HepG2 (cell line): Measurements from ENCODE around the gene ANKRD40. TPM values are rescaled to one million over a fixed set of nuclear protein-coding genes. Genes with fewer than 3 reads are reported as not detected.
A peak's percentile ranks its signal among the peaks of the same experiment; 100 is the strongest.

ENCODE experiments used
- ARID3A ChIP-seq: IDR thresholded peaks from 2 replicates; pipeline ENCODE4 v1.6.1; 2012; ENCODE audit warnings: low read depth, low read length, improper control_type of control experiment
- CBFB ChIP-seq: sonication (generic); formaldehyde crosslinking; IDR thresholded peaks from 2 replicates; pipeline ENCODE4 v1.4.0; 2020; ENCODE audit warnings: missing genetic modification reagents
- CREB3 ChIP-seq: sonication (generic); formaldehyde crosslinking; IDR thresholded peaks from 2 replicates; pipeline ENCODE4 v1.5.0; 2020; ENCODE audit warnings: missing genetic modification reagents
- GATAD2A ChIP-seq: IDR thresholded peaks from 2 replicates; pipeline ENCODE4 v1.6.1; 2016
- PAWR ChIP-seq: sonication (generic); formaldehyde crosslinking; IDR thresholded peaks from 2 replicates; pipeline ENCODE4 v1.4.0; 2020; ENCODE audit warnings: missing genetic modification reagents, mild to moderate bottlenecking, borderline replicate concordance
- RARA ChIP-seq: IDR thresholded peaks from 2 replicates; pipeline ENCODE4 v1.6.1; 2016; ENCODE audit warnings: missing genetic modification reagents, missing compliant biosample characterization
- SOX5 ChIP-seq: IDR thresholded peaks from 2 replicates; pipeline ENCODE4 v1.6.1; 2016; ENCODE audit warnings: borderline replicate concordance
- TBX2 ChIP-seq: sonication (generic); formaldehyde crosslinking; IDR thresholded peaks from 2 replicates; pipeline ENCODE4 v1.5.0; 2020; ENCODE audit warnings: missing genetic modification reagents, mild to moderate bottlenecking, borderline replicate concordance
- U2AF2 ChIP-seq: fragments of 200-400 bp; formaldehyde crosslinking; IDR thresholded peaks from 2 replicates; pipeline ENCODE4 v1.6.1; 2017; ENCODE audit warnings: low read depth, mild to moderate bottlenecking, low read length
- ZBTB3 ChIP-seq: sonication (generic); formaldehyde crosslinking; IDR thresholded peaks from 2 replicates; pipeline ENCODE4 v1.4.0; 2020; ENCODE audit warnings: low read depth, mild to moderate bottlenecking, moderate library complexity, missing genetic modification reagents, borderline replicate concordance
- ZC3H13 ChIP-seq: sonication (generic); formaldehyde crosslinking; IDR thresholded peaks from 2 replicates; pipeline ENCODE4 v1.8.1; 2023; ENCODE audit warnings: mild to moderate bottlenecking, missing genetic modification reagents, moderate library complexity
- ZMAT3 ChIP-seq: sonication (generic); formaldehyde crosslinking; conservative IDR thresholded peaks from 2 replicates; pipeline ENCODE4 v1.7.0; 2021; ENCODE audit warnings: missing genetic modification reagents
- ZNF256 ChIP-seq: sonication (generic); formaldehyde crosslinking; conservative IDR thresholded peaks from 2 replicates; pipeline ENCODE4 v1.4.0; 2020; ENCODE audit warnings: missing genetic modification reagents
- ZNF292 ChIP-seq: sonication (generic); formaldehyde crosslinking; IDR thresholded peaks from 2 replicates; pipeline ENCODE4 v1.8.1; 2022; ENCODE audit warnings: mild to moderate bottlenecking, low read depth, missing genetic modification reagents, borderline replicate concordance
- ZNF383 ChIP-seq: sonication (generic); formaldehyde crosslinking; IDR thresholded peaks from 2 replicates; pipeline ENCODE4 v1.4.0; 2020; ENCODE audit warnings: missing genetic modification reagents, mild to moderate bottlenecking, borderline replicate concordance
- ZNF468 ChIP-seq: sonication (generic); formaldehyde crosslinking; IDR thresholded peaks from 2 replicates; pipeline ENCODE4 v1.8.0; 2022; ENCODE audit warnings: mild to moderate bottlenecking, moderate library complexity, missing genetic modification reagents
- ZNF558 ChIP-seq: sonication (generic); formaldehyde crosslinking; IDR thresholded peaks from 2 replicates; pipeline ENCODE4 v1.9.0; 2022; ENCODE audit warnings: mild to moderate bottlenecking, missing genetic modification reagents, borderline replicate concordance
- ZNF747 ChIP-seq: sonication (generic); formaldehyde crosslinking; IDR thresholded peaks from 2 replicates; pipeline ENCODE4 v1.8.1; 2023; ENCODE audit warnings: missing genetic modification reagents, mild to moderate bottlenecking, borderline replicate concordance
- ZSCAN20 ChIP-seq: sonication (generic); formaldehyde crosslinking; IDR thresholded peaks from 2 replicates; pipeline ENCODE4 v1.4.0; 2020; ENCODE audit warnings: missing genetic modification reagents, mild to moderate bottlenecking, borderline replicate concordance
- polyA plus RNA-seq, 8 experiments: library from polyadenylated mRNA; depleted of rRNA in 3 of 8; stranded (reverse) in 7 of 8; unstranded in 1 of 8; fragments of >200 nt; fragmentation: Illumina TruSeq in 4 of 8; extraction: Trizol in 4 of 8; gene quantifications; 2 replicates each; pipeline versions ENCODE4 v1.2.1 to v1.2.3, GENCODE V29; 2011 to 2016; ENCODE audit warnings: low read depth in 4 of 8, missing spikeins in 1 of 8, mixed read lengths in 1 of 8; ENCODE audit not compliant: insufficient read depth in 1 of 8
- total RNA-seq, 5 experiments: library from RNA; depleted of rRNA; stranded (reverse); fragments of >200 nt; fragmentation: Illumina TruSeq; extraction: Trizol; gene quantifications; 2 replicates each; pipeline ENCODE4 v1.2.3, GENCODE V29; 2016; ENCODE audit warnings: low read depth in 1 of 5
- TF ChIP-seq, protein P1 (sequence below): sonication (generic); formaldehyde crosslinking; IDR thresholded peaks from 2 replicates; pipeline ENCODE4 v1.4.0; 2020; ENCODE audit warnings: missing genetic modification reagents

Gene ANKRD40
- total and polyA plus RNA-seq, 2 of the 13 experiments (the other 11 are each of a cell fraction or from before 2014, with no cell fraction given), result 35.0 to 46.4 TPM

GRCh38 chr17:50687200-50688066 lies 20.3 kb downstream of the ANKRD40 start (continued):
- TF ChIP-seq U2AF2 (0 out of 2 replicates have a peak, but pooled peaks have one; percentile 9), PAWR (CRISPR knock-in tag) (no peak), ZNF383 (CRISPR knock-in tag) (peak; percentile 75; the same call in 1 of the 2 replicates), ZNF256 (CRISPR knock-in tag) (peak; percentile 29), SOX5 (CRISPR knock-in tag) (no peak), ZMAT3 (CRISPR knock-in tag) (0 out of 2 replicates have a peak, but pooled peaks have one; percentile 43), ZC3H13 (CRISPR knock-in tag) (peak; percentile 44; the same call in 1 of the 2 replicates), ZNF558 (no peak), ZNF468 (no peak), ZNF292 (CRISPR knock-in tag) (peak; percentile 57), RARA (CRISPR knock-in tag) (peak; percentile 40; the same call in 1 of the 2 replicates), ARID3A (peak; percentile 22; the same call in 1 of the 2 replicates), ZSCAN20 (CRISPR knock-in tag) (peak; percentile 69; the same call in 1 of the 2 replicates), GATAD2A (CRISPR knock-in tag) (peak; percentile 60), CBFB (CRISPR knock-in tag) (peak; percentile 52; the same call in 1 of the 2 replicates), TBX2 (no peak; the same call in none of the 2 replicates), ZNF747 (CRISPR knock-in tag) (peak; percentile 9; the same call in 1 of the 2 replicates), ZBTB3 (no peak), CREB3 (CRISPR knock-in tag) (peak; percentile 83; the same call in 1 of the 2 replicates)
- TF ChIP-seq, protein P1, sequence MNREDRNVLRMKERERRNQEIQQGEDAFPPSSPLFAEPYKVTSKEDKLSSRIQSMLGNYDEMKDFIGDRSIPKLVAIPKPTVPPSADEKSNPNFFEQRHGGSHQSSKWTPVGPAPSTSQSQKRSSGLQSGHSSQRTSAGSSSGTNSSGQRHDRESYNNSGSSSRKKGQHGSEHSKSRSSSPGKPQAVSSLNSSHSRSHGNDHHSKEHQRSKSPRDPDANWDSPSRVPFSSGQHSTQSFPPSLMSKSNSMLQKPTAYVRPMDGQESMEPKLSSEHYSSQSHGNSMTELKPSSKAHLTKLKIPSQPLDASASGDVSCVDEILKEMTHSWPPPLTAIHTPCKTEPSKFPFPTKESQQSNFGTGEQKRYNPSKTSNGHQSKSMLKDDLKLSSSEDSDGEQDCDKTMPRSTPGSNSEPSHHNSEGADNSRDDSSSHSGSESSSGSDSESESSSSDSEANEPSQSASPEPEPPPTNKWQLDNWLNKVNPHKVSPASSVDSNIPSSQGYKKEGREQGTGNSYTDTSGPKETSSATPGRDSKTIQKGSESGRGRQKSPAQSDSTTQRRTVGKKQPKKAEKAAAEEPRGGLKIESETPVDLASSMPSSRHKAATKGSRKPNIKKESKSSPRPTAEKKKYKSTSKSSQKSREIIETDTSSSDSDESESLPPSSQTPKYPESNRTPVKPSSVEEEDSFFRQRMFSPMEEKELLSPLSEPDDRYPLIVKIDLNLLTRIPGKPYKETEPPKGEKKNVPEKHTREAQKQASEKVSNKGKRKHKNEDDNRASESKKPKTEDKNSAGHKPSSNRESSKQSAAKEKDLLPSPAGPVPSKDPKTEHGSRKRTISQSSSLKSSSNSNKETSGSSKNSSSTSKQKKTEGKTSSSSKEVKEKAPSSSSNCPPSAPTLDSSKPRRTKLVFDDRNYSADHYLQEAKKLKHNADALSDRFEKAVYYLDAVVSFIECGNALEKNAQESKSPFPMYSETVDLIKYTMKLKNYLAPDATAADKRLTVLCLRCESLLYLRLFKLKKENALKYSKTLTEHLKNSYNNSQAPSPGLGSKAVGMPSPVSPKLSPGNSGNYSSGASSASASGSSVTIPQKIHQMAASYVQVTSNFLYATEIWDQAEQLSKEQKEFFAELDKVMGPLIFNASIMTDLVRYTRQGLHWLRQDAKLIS (CRISPR knock-in tag), result no peak; the same call in 1 of the 2 replicates
